Measurements from ENCODE around the gene CX3CR1.

GRCh38 chr3:39241561-39241960 is 38.3 kb downstream of the CX3CR1 start:
- no peak for TF ChIP-seq CTCF (IDR thresholded peaks at IDR 0.05)
- no peak for TF ChIP-seq POLR2A (IDR thresholded peaks at IDR 0.05)

Measured in uterus (tissue), 2 donors.